HG02885 (cell line): ENCODE results near the gene MIAT.
"Not testable (repeated sequence)": the region's sequence is repeated elsewhere in the genome, so short reads cannot be mapped to it uniquely, and the experiment has no call there.

Experiments used
- ATAC-seq: cut with Tn5 transposase; IDR thresholded peaks from one replicate; pipeline ENCODE4 v1.9.1; 2021; ENCODE audit warnings: mild to moderate bottlenecking; ENCODE audit not compliant: unreplicated experiment, poor library complexity

The MIAT gene

GRCh38 chr22:26656891-26657851, at the start of gene MIAT:
TSS of gene MIAT (plus strand) at chr22:26657588.
- ATAC-seq, result peak; percentile 59

- ATAC-seq, result no peak
Observed at GRCh38 chr22:26608129-26608528, 49.3 kb upstream of the MIAT start.

- ATAC-seq, result no peak
Observed at GRCh38 chr22:26609287-26609686, 48.1 kb upstream of the MIAT start.

GRCh38 chr22:26610072-26610958, 47.1 kb upstream of the MIAT start:
- ATAC-seq, result peak; percentile 88

GRCh38 chr22:26610996-26611395, 46.4 kb upstream of the MIAT start:
- no peak for ATAC-seq

- ATAC-seq, result no peak
Observed at GRCh38 chr22:26612652-26613051, 44.7 kb upstream of the MIAT start.

- ATAC-seq, result not testable (repeated sequence)
Observed at GRCh38 chr22:26613753-26614152, 43.6 kb upstream of the MIAT start.

- no peak for ATAC-seq
Observed at GRCh38 chr22:26614322-26614721, 43.1 kb upstream of the MIAT start.

- peak; percentile 49 for ATAC-seq
Observed at GRCh38 chr22:26615149-26615548, 42.2 kb upstream of the MIAT start.

GRCh38 chr22:26615830-26616435, 41.5 kb upstream of the MIAT start:
- no peak for ATAC-seq

- no peak for ATAC-seq
Observed at GRCh38 chr22:26616650-26617049, 40.7 kb upstream of the MIAT start.

- no peak for ATAC-seq
Observed at GRCh38 chr22:26617271-26618199, 39.9 kb upstream of the MIAT start, which contains the start of gene CRYBB1. TSS of gene CRYBB1 (minus strand) at chr22:26618027. CDS start at chr22:26616319, 1,708 bp downstream.

- ATAC-seq, result no peak
Observed at GRCh38 chr22:26618455-26618854, 38.9 kb upstream of the MIAT start.

- no peak for ATAC-seq
Observed at GRCh38 chr22:26619510-26619909, 37.9 kb upstream of the MIAT start.

- ATAC-seq, result no peak
Observed at GRCh38 chr22:26620197-26620596, 37.2 kb upstream of the MIAT start.

GRCh38 chr22:26621663-26622062, 35.7 kb upstream of the MIAT start, which contains the start of gene CRYBA4:
TSS of gene CRYBA4 (plus strand) at chr22:26621963. CDS start at chr22:26622597, 634 bp downstream.
- no peak for ATAC-seq

- ATAC-seq, result no peak
Observed at GRCh38 chr22:26623984-26624383, 33.4 kb upstream of the MIAT start.

- ATAC-seq, result no peak
Observed at GRCh38 chr22:26624803-26625202, 32.6 kb upstream of the MIAT start.
